Nephron progenitor cell (in vitro differentiated cells): ENCODE data around the gene CLIC1.
"Not testable (repeated sequence)": the region's sequence is repeated elsewhere in the genome, so short reads cannot be mapped to it uniquely, and the experiment has no call there.

ENCODE experiments used
- DNase-seq: peaks from one replicate; pipeline ENCODE4 v3.0.0; 2021
- H3K27ac Mint-ChIP-seq: 2 replicates; pipeline ENCODE4 v1.8.0; 2021; ENCODE audit warnings: mild to moderate bottlenecking, moderate library complexity, mixed read lengths
- H3K27me3 Mint-ChIP-seq: 2 replicates; pipeline ENCODE4 v1.8.0; 2021; ENCODE audit warnings: mild to moderate bottlenecking, low read depth, mixed read lengths; ENCODE audit not compliant: poor library complexity
- H3K36me3 Mint-ChIP-seq: 2 replicates; pipeline ENCODE4 v1.8.0; 2021; ENCODE audit warnings: low read depth, mixed read lengths
- H3K4me1 Mint-ChIP-seq: 2 replicates; pipeline ENCODE4 v1.8.0; 2021; ENCODE audit warnings: mixed read lengths
- H3K4me3 Mint-ChIP-seq: 2 replicates; pipeline ENCODE4 v1.8.0; 2021; ENCODE audit warnings: mild to moderate bottlenecking, moderate library complexity, mixed read lengths
- H3K9me3 Mint-ChIP-seq: 2 replicates; pipeline ENCODE4 v1.8.0; 2021; ENCODE audit warnings: mild to moderate bottlenecking, moderate library complexity, mixed read lengths
- TF ChIP-seq, protein P1 (sequence below): fragments of 200-600 bp; sonication (generic); IDR thresholded peaks from 2 replicates; pipeline ENCODE4 v1.5.0; 2021; ENCODE audit warnings: antibody characterized with exemption

The CLIC1 gene

DNA sequence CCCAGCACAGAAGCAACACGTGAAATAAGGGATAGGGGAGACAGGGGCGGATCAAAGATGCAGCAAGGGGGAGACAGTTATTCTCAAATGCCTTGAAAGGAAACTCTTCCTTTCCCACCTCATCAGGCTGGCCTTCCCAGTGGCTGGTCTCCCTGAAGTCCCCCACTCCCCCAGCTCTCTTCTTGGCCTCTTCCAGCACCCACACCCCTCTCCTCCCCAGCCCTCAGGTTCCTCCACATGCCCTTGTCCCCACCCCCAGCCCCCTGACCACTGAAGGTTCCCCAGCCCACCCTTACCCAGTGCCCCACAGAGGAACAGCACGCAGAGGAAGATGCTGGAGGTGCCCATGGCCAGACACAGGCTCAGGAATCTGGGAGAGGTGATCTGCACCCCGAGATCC lies 22.9 kb downstream of the CLIC1 start:
- H3K9me3 Mint-ChIP-seq, result no peaks in the 10 kb centered on the region
- TF ChIP-seq, protein P1, sequence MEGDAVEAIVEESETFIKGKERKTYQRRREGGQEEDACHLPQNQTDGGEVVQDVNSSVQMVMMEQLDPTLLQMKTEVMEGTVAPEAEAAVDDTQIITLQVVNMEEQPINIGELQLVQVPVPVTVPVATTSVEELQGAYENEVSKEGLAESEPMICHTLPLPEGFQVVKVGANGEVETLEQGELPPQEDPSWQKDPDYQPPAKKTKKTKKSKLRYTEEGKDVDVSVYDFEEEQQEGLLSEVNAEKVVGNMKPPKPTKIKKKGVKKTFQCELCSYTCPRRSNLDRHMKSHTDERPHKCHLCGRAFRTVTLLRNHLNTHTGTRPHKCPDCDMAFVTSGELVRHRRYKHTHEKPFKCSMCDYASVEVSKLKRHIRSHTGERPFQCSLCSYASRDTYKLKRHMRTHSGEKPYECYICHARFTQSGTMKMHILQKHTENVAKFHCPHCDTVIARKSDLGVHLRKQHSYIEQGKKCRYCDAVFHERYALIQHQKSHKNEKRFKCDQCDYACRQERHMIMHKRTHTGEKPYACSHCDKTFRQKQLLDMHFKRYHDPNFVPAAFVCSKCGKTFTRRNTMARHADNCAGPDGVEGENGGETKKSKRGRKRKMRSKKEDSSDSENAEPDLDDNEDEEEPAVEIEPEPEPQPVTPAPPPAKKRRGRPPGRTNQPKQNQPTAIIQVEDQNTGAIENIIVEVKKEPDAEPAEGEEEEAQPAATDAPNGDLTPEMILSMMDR, result no peak
- no peak for DNase-seq
- H3K4me1 Mint-ChIP-seq, result peaks cover 72% of the 10 kb centered on the region
- peak overlapping the region; percentile 68 for H3K4me3 Mint-ChIP-seq
- no peaks in the 10 kb centered on the region for H3K27me3 Mint-ChIP-seq
- peak overlapping the region; percentile 98 for H3K27ac Mint-ChIP-seq
- no peaks in the 10 kb centered on the region for H3K36me3 Mint-ChIP-seq

DNA sequence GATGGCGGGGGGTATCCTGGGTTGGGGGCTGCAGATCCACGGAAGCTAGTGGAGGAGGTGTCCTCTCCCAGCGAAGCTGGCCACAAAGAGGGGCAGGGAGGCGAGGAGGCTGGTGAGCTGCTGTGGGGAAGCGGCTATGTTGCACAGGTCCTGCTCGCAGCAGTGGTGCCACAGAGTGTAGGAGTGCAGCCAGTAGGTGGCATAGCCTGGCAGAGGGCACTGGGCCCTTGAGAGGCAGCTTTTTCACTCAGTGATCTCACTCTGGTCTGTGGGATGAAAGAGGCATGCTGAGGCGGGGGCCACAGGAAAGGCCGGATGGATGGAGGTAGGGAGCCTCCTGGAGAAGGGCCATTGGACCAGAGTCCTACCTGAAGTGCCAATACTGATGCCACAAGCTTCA lies 24.0 kb downstream of the CLIC1 start:
- TF ChIP-seq, protein P1, result no peak
- Mint-ChIP-seq H3K4me3 (peak overlapping the region; percentile 63), H3K4me1 (peaks cover 65% of the 10 kb centered on the region), H3K27ac (peak overlapping the region; percentile 98), H3K27me3 (no peaks in the 10 kb centered on the region), H3K36me3 (no peaks in the 10 kb centered on the region), H3K9me3 (no peaks in the 10 kb centered on the region)
- DNase-seq, result no peak

DNA sequence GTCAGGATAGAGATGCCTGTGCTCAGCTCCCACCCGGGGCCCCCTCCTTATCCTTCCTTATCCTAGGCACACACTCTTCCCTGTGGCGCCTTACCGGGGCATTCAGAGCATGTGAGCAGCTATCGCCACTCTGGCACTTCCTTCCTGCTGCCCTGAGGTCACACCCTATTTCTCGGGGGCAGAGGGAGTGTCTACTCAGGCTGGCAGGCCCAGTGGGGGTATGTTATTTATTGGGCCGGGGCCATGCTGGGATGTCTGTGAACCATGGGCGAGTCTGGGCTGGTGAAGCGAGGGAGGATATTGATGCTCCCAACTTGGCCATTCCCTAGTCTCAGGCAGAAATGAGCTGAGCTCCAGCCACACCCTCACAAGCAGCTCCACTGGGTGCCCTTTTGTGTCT lies 25.1 kb downstream of the CLIC1 start:
- no peaks in the 10 kb centered on the region for H3K9me3 Mint-ChIP-seq
- TF ChIP-seq, protein P1, result no peak
- peaks cover 3% of the 10 kb centered on the region for H3K27me3 Mint-ChIP-seq
- H3K36me3 Mint-ChIP-seq, result no peaks in the 10 kb centered on the region
- H3K27ac Mint-ChIP-seq, result peak overlapping the region; percentile 64
- DNase-seq, result no peak
- peaks cover 67% of the 10 kb centered on the region for H3K4me1 Mint-ChIP-seq
- no peak overlapping the region for H3K4me3 Mint-ChIP-seq

DNA sequence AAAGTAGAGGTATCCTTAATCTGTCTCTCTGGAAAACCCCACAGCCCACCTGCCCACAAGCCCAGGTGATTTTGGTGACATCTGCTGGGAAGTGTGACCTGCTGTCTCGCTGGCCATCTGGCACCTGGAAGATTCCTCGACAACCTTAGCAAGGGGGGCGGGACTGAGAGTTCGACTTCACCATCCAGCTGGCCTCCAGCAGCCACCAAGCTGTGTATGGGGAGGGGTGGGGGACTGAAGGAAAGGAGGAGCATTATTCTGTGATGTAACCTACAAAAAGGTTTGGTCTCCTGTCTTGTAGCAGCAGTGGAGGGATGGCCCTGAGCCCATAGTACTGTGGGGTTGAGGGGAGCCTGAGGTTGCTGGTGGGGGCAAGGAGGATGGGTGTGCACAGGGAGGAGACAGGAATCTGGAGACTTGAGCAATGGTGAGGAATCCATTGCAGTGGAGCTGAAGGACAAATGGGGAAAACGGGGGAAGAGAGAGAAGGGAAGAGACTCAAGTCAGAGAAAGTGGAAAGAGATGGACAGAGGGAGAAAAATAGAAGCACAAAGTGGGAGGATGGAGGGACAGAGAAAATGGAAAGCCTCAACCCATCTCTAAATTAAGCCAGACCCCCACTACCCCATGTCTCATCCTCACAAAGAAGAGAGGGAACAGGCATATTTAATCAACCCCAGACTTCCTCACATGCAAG lies 25.7 kb downstream of the CLIC1 start:
- Mint-ChIP-seq H3K4me3 (no peak overlapping the region), H3K4me1 (peaks cover 62% of the 10 kb centered on the region), H3K27me3 (peaks cover 4% of the 10 kb centered on the region), H3K9me3 (no peaks in the 10 kb centered on the region), H3K27ac (no peak overlapping the region), H3K36me3 (no peaks in the 10 kb centered on the region)
- TF ChIP-seq, protein P1, result no peak
- no peak for DNase-seq

DNA sequence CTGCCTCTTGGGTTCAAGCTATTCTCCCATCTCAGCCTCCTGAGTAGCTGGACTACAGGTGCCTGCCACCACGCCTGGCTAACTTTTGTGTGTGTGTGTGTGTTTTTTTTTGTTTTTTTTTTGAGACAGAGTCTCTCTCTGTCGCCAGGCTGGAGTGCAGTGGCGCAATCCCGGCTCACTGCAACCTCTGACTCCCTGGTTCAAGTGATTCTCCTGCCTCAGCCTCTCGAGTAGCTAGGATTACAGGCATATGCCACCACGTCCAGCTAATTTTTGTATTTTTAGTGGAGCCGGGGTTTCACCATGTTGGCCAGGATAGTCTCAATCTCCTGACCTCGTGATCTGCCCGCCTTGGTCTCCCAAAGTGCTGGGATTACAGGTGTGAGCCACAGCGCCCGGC lies 27.2 kb downstream of the CLIC1 start:
- not testable (repeated sequence) for H3K9me3 Mint-ChIP-seq, H3K27ac Mint-ChIP-seq, H3K4me3 Mint-ChIP-seq, H3K36me3 Mint-ChIP-seq, DNase-seq, H3K27me3 Mint-ChIP-seq
- peaks cover 47% of the 10 kb centered on the region for H3K4me1 Mint-ChIP-seq

DNA sequence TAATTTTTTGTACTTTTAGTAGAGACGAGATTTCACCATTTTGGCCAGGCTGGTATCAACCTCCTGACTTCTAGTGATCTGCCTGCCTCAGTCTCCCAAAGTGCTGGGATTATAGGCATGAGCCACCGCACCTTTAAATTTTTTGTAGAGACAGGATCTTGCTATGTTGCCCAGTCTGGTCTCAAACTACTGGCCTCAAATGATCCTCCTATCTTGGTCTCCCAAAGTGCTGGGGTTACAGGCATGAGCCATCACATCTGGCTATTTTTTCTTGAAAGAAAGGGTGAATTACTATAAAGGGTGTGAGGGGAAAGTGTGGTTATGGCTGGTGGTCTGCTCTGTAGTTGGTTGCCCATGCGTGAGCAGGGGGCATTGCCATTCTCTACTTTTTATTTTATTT lies 28.1 kb downstream of the CLIC1 start:
- Mint-ChIP-seq H3K4me1 (peaks cover 41% of the 10 kb centered on the region), H3K27ac (no peak overlapping the region), H3K36me3 (no peaks in the 10 kb centered on the region), H3K27me3 (peaks cover 4% of the 10 kb centered on the region), H3K9me3 (no peaks in the 10 kb centered on the region), H3K4me3 (no peak overlapping the region)
- no peak for DNase-seq
- TF ChIP-seq, protein P1, result no peak
